Gastroesophageal sphincter (tissue), 2 donors: ENCODE measurements around the gene MYCBPAP.

Experiments used
- POLR2A ChIP-seq, 2 donors: fragments of 450-650 bp; IDR thresholded peaks; one replicate each; pipeline ENCODE4 v1.6.1; 2017; ENCODE audit warnings: antibody characterized with exemption in 2 of 2, mild to moderate bottlenecking in 2 of 2, moderate library complexity in 1 of 2
- POLR2AphosphoS5 ChIP-seq: sonication (generic); formaldehyde crosslinking; IDR thresholded peaks from one replicate; pipeline ENCODE4 v1.6.1; 2017; ENCODE audit warnings: antibody characterized with exemption

DNA sequence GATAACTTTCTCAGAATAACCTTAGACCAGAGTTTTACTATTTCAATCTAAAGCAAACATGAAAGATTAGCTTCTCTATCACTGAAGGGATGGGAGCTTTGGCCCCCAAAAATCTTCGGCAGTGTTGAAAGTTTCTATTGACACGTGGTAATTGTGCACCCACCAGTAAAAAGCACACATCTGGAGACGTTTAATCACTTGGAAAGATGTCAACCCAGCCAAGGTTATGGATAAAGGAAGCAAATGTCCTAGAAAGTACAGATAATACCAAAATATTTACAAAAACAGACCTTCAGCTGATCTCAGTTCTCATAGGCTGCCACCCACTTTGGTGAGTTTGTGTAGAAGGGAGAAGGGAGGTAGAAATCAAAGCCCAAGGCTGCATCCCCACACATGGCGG lies 5.3 kb downstream of the MYCBPAP start:
- TF ChIP-seq POLR2A (IDR thresholded peaks at IDR 0.05) = no peak
- TF ChIP-seq POLR2AphosphoS5 = no peak
